ENCODE results near the gene PHYH. TPM values are rescaled to one million over a fixed set of nuclear protein-coding genes. Genes with fewer than 3 reads are reported as not detected.

PHYH gene
- total RNA-seq, 1 experiment from 2014 or later: 22.5 TPM

DNA sequence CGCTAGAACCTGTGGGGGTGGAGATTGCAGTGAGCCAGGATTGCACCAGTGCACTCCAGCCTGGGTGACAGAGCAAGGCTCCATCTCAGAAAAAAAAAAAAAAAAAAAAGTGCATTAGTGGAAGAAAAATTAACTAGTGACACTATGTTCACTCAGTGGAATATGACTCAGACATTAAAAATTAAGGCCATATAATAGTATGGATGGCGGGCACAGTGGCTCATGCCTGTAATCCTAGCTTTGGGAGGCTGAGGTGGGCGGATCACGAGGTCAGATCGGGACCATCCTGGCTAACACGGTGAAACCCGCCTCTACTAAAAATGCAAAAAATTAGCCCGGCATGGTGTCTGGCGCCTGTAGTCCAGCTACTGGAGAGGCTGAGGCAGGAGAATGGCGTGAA is 3.4 kb downstream of the PHYH start:
- Mint-ChIP-seq H3K4me3 (no peak overlapping the region), H3K4me1 (peaks cover 16% of the 10 kb centered on the region), H3K27ac (no peak overlapping the region), H3K9me3 (no peaks in the 10 kb centered on the region), H3K36me3 (peaks cover 10% of the 10 kb centered on the region), H3K27me3 (ENCODE audit: low read depth) (peaks cover 13% of the 10 kb centered on the region; the same call in 1 of the 2 replicates)
- DNase-seq (ENCODE audit: low spot score) (peak; percentile 4), ATAC-seq (no peak)
- TF ChIP-seq, protein P1, sequence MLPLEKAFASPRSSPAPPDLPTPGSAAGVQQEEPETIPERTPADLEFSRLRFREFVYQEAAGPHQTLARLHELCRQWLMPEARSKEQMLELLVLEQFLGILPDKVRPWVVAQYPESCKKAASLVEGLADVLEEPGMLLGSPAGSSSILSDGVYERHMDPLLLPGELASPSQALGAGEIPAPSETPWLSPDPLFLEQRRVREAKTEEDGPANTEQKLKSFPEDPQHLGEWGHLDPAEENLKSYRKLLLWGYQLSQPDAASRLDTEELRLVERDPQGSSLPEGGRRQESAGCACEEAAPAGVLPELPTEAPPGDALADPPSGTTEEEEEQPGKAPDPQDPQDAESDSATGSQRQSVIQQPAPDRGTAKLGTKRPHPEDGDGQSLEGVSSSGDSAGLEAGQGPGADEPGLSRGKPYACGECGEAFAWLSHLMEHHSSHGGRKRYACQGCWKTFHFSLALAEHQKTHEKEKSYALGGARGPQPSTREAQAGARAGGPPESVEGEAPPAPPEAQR (CRISPR knock-in tag; IDR thresholded peaks at IDR 0.05): no peak
- TF ChIP-seq, protein P2, sequence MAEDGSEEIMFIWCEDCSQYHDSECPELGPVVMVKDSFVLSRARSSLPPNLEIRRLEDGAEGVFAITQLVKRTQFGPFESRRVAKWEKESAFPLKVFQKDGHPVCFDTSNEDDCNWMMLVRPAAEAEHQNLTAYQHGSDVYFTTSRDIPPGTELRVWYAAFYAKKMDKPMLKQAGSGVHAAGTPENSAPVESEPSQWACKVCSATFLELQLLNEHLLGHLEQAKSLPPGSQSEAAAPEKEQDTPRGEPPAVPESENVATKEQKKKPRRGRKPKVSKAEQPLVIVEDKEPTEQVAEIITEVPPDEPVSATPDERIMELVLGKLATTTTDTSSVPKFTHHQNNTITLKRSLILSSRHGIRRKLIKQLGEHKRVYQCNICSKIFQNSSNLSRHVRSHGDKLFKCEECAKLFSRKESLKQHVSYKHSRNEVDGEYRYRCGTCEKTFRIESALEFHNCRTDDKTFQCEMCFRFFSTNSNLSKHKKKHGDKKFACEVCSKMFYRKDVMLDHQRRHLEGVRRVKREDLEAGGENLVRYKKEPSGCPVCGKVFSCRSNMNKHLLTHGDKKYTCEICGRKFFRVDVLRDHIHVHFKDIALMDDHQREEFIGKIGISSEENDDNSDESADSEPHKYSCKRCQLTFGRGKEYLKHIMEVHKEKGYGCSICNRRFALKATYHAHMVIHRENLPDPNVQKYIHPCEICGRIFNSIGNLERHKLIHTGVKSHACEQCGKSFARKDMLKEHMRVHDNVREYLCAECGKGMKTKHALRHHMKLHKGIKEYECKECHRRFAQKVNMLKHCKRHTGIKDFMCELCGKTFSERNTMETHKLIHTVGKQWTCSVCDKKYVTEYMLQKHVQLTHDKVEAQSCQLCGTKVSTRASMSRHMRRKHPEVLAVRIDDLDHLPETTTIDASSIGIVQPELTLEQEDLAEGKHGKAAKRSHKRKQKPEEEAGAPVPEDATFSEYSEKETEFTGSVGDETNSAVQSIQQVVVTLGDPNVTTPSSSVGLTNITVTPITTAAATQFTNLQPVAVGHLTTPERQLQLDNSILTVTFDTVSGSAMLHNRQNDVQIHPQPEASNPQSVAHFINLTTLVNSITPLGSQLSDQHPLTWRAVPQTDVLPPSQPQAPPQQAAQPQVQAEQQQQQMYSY (CRISPR knock-in tag; IDR thresholded peaks at IDR 0.05): no peak
- no peak for TF ChIP-seq PRRX2 (CRISPR knock-in tag; IDR thresholded peaks at IDR 0.05)
- TF ChIP-seq GRHL2 (CRISPR knock-in tag; IDR thresholded peaks at IDR 0.05; ENCODE audit: insufficient replicate concordance, severe bottlenecking): no peak
- TF ChIP-seq HMGA2 (CRISPR knock-in tag; IDR thresholded peaks at IDR 0.05): no peak
- no peak for TF ChIP-seq IRF2 (CRISPR knock-in tag; IDR thresholded peaks at IDR 0.05; ENCODE audit: borderline replicate concordance, low read depth)
- TF ChIP-seq, protein P3, sequence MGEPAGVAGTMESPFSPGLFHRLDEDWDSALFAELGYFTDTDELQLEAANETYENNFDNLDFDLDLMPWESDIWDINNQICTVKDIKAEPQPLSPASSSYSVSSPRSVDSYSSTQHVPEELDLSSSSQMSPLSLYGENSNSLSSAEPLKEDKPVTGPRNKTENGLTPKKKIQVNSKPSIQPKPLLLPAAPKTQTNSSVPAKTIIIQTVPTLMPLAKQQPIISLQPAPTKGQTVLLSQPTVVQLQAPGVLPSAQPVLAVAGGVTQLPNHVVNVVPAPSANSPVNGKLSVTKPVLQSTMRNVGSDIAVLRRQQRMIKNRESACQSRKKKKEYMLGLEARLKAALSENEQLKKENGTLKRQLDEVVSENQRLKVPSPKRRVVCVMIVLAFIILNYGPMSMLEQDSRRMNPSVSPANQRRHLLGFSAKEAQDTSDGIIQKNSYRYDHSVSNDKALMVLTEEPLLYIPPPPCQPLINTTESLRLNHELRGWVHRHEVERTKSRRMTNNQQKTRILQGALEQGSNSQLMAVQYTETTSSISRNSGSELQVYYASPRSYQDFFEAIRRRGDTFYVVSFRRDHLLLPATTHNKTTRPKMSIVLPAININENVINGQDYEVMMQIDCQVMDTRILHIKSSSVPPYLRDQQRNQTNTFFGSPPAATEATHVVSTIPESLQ (CRISPR knock-in tag; IDR thresholded peaks at IDR 0.05): no peak
- no peak for TF ChIP-seq TP53 (CRISPR knock-in tag; IDR thresholded peaks at IDR 0.05)
- TF ChIP-seq FOXP1 (CRISPR knock-in tag; IDR thresholded peaks at IDR 0.05; ENCODE audit: borderline replicate concordance): no peak
- ChIA-PET POLR2A (interaction anchor here (0.7 kb wide), 1 partner anchor 62 kb away, joined by 4 read pairs; no protein-coding TSS in a partner anchor), CTCF (interaction anchor here (0.7 kb wide), 1 partner anchor 88 kb away, joined by 4 read pairs; no protein-coding TSS in a partner anchor)

DNA sequence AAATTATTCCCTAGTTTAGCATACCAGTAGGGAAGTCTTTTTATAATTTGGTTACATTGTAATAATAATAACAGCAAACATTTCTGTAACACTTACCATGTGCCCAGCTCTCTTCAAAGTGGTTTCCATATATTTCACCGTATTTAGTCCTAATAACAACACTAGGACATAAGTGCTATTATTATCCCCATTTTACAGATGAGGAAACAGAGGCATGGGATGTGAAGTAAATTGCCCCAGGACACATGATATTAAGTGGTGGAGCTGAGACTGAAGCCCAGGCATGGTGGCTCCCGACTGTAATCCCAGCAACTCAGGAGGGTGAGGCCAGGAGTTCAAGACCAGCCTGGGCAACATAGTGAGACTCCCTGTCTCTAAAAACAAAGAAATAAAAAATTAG is 5.1 kb downstream of the PHYH start:
- no peak overlapping the region; the same call in 1 of the 2 replicates for H3K27ac Mint-ChIP-seq
- TF ChIP-seq, protein P4, sequence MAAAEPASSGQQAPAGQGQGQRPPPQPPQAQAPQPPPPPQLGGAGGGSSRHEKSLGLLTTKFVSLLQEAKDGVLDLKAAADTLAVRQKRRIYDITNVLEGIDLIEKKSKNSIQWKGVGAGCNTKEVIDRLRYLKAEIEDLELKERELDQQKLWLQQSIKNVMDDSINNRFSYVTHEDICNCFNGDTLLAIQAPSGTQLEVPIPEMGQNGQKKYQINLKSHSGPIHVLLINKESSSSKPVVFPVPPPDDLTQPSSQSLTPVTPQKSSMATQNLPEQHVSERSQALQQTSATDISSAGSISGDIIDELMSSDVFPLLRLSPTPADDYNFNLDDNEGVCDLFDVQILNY (CRISPR knock-in tag; IDR thresholded peaks at IDR 0.05): no peak
- TF ChIP-seq, protein P5, sequence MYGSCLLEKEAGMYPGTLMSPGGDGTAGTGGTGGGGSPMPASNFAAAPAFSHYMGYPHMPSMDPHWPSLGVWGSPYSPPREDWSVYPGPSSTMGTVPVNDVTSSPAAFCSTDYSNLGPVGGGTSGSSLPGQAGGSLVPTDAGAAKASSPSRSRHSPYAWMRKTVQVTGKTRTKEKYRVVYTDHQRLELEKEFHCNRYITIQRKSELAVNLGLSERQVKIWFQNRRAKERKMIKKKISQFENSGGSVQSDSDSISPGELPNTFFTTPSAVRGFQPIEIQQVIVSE (CRISPR knock-in tag; IDR thresholded peaks at IDR 0.05; ENCODE audit: borderline replicate concordance): no peak
- TF ChIP-seq, protein P6, sequence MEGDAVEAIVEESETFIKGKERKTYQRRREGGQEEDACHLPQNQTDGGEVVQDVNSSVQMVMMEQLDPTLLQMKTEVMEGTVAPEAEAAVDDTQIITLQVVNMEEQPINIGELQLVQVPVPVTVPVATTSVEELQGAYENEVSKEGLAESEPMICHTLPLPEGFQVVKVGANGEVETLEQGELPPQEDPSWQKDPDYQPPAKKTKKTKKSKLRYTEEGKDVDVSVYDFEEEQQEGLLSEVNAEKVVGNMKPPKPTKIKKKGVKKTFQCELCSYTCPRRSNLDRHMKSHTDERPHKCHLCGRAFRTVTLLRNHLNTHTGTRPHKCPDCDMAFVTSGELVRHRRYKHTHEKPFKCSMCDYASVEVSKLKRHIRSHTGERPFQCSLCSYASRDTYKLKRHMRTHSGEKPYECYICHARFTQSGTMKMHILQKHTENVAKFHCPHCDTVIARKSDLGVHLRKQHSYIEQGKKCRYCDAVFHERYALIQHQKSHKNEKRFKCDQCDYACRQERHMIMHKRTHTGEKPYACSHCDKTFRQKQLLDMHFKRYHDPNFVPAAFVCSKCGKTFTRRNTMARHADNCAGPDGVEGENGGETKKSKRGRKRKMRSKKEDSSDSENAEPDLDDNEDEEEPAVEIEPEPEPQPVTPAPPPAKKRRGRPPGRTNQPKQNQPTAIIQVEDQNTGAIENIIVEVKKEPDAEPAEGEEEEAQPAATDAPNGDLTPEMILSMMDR (IDR thresholded peaks at IDR 0.05): no peak
- TF ChIP-seq, protein P7, sequence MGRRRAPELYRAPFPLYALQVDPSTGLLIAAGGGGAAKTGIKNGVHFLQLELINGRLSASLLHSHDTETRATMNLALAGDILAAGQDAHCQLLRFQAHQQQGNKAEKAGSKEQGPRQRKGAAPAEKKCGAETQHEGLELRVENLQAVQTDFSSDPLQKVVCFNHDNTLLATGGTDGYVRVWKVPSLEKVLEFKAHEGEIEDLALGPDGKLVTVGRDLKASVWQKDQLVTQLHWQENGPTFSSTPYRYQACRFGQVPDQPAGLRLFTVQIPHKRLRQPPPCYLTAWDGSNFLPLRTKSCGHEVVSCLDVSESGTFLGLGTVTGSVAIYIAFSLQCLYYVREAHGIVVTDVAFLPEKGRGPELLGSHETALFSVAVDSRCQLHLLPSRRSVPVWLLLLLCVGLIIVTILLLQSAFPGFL (CRISPR knock-in tag; IDR thresholded peaks at IDR 0.05; ENCODE audit: borderline replicate concordance): no peak
- no peak for TF ChIP-seq GABPB1 (CRISPR knock-in tag; IDR thresholded peaks at IDR 0.05)
- no peak for TF ChIP-seq FOXK1 (CRISPR knock-in tag; IDR thresholded peaks at IDR 0.05)
- no peak for TF ChIP-seq ZNF416 (CRISPR knock-in tag; IDR thresholded peaks at IDR 0.05)
- TF ChIP-seq, protein P8, sequence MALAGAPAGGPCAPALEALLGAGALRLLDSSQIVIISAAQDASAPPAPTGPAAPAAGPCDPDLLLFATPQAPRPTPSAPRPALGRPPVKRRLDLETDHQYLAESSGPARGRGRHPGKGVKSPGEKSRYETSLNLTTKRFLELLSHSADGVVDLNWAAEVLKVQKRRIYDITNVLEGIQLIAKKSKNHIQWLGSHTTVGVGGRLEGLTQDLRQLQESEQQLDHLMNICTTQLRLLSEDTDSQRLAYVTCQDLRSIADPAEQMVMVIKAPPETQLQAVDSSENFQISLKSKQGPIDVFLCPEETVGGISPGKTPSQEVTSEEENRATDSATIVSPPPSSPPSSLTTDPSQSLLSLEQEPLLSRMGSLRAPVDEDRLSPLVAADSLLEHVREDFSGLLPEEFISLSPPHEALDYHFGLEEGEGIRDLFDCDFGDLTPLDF (CRISPR knock-in tag; IDR thresholded peaks at IDR 0.05): no peak
- TF ChIP-seq, protein P9, sequence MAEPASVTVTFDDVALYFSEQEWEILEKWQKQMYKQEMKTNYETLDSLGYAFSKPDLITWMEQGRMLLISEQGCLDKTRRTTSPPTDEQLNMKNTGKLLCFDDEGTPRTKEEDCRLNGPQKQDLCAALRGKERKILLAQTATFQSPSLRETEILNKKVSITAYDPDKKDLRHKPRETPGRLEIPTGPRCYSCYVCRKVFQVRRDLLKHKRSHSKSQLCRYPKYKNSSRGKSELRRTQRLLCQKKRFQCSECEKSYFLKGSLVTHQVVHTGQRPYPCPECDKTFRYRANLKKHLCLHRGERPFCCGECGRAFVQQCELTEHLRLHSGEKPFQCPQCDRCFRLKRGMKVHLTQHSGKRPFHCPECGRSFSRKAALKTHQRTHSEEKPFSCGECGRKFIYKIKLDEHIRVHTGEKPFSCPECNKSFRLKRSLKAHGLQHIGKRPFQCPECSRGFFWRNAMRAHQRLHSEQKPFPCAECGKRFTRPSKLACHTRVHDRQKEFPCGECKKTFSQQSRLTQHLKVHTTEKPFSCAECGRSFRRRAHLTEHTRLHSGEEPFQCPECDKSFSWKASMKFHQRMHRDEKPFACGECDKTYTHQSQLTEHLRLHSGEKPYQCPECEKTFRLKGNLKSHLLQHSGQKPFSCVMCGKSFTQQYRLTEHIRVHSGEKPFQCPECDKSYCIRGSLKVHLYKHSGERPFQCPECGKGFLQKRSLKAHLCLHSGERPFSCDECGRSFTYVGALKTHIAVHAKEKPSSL (CRISPR knock-in tag; conservative IDR thresholded peaks at IDR 0.05): no peak
- TF ChIP-seq ZNF317 (CRISPR knock-in tag; IDR thresholded peaks at IDR 0.05; ENCODE audit: borderline replicate concordance, low read depth): no peak

More for the DNA sequence above, 5.1 kb downstream of the PHYH start:
- no peak for ATAC-seq
- no peaks in the 10 kb centered on the region for H3K9me3 Mint-ChIP-seq
- ChIA-PET POLR2A (interaction anchor here (0.5 kb wide), 1 partner anchor 1252 kb away, joined by 3 read pairs; the partner anchor contains the start of gene UPF2), CTCF (no interaction called here)
- H3K4me3 Mint-ChIP-seq: no peak overlapping the region
- peaks cover 10% of the 10 kb centered on the region for H3K36me3 Mint-ChIP-seq
- H3K27me3 Mint-ChIP-seq (ENCODE audit: low read depth): peaks cover 10% of the 10 kb centered on the region; the same call in 1 of the 2 replicates
- no peak for DNase-seq (ENCODE audit: low spot score)
- H3K4me1 Mint-ChIP-seq: peaks cover 13% of the 10 kb centered on the region

Data from WTC11 (cell line).